OCI-LY7 (cell line): Measurements from ENCODE around the gene PCDHGA7. TPM values are rescaled to one million over a fixed set of nuclear protein-coding genes. Genes with fewer than 3 reads are reported as not detected.
"Not testable (repeated sequence)": the region's sequence is repeated elsewhere in the genome, so short reads cannot be mapped to it uniquely, and the experiment has no call there.

ENCODE experiments used
- BruUV-seq: library from RNA; stranded (reverse); fragments of 400-500 nt; replicated peaks from 2 replicates; lab custom pipeline; 2021; lab: Mats Ljungman, UMichigan
- CTCF ChIA-PET: fragments of 300-600 bp; sonication (Branson Sonifier 250); formaldehyde crosslinking; loops from one replicate; lab custom pipeline; 2022; ENCODE audit warnings: antibody characterized with exemption; ENCODE audit not compliant: unreplicated experiment; lab: Charles Lee
- POLR2A ChIA-PET: fragments of 300-600 bp; sonication (Branson Sonifier 250); formaldehyde crosslinking; loops from one replicate; lab custom pipeline; 2022; ENCODE audit warnings: antibody characterized with exemption; lab: Charles Lee
- DNase-seq: peaks from one replicate; pipeline ENCODE4 v3.0.0-alpha.2; 2015; ENCODE audit warnings: low spot score
- H2AFZ ChIP-seq: fragments of 200-600 bp; sonication (generic), shearing (Covaris generic); 2 replicates; pipeline ENCODE4 v1.6.1; 2014; ENCODE audit warnings: mild to moderate bottlenecking, antibody characterized with exemption, low read length, moderate library complexity
- H3K27ac ChIP-seq: fragments of 200-600 bp; sonication (generic); 2 replicates; pipeline ENCODE4 v1.5.1; 2014; ENCODE audit warnings: mixed run types, low read depth, mild to moderate bottlenecking, moderate library complexity, low read length, inconsistent platforms; ENCODE audit not compliant: poor library complexity, severe bottlenecking
- H3K36me3 ChIP-seq: fragments of 200-600 bp; sonication (generic); 2 replicates; pipeline ENCODE4 v1.6.1; 2014; ENCODE audit warnings: mild to moderate bottlenecking, antibody characterized with exemption, low read length, moderate library complexity, mixed read lengths; ENCODE audit not compliant: insufficient read depth
- H3K4me1 ChIP-seq: fragments of 200-600 bp; sonication (generic); 2 replicates; pipeline ENCODE4 v1.5.1; 2014; ENCODE audit warnings: mild to moderate bottlenecking, low read length; ENCODE audit not compliant: insufficient read depth, poor library complexity, severe bottlenecking
- H3K4me2 ChIP-seq: fragments of 200-600 bp; sonication (generic); 2 replicates; pipeline ENCODE4 v1.6.1; 2014; ENCODE audit warnings: mild to moderate bottlenecking, low read length
- H3K4me3 ChIP-seq: fragments of 200-600 bp; sonication (generic); 2 replicates; pipeline ENCODE4 v1.5.1; 2014; ENCODE audit warnings: mild to moderate bottlenecking, low read depth, low read length; ENCODE audit not compliant: poor library complexity, severe bottlenecking
- H3K79me2 ChIP-seq: fragments of 200-600 bp; sonication (generic); 2 replicates; pipeline ENCODE4 v1.6.1; 2016; ENCODE audit warnings: low read depth, mild to moderate bottlenecking, low read length, moderate library complexity, mixed read lengths; ENCODE audit not compliant: insufficient read depth
- H3K9me2 ChIP-seq: fragments of 200-600 bp; sonication (generic); 2 replicates; pipeline ENCODE4 v1.6.1; 2016; ENCODE audit warnings: mild to moderate bottlenecking, low read length, mixed read lengths; ENCODE audit not compliant: insufficient read depth
- H3K9me3 ChIP-seq: fragments of 200-600 bp; sonication (generic); 2 replicates; pipeline ENCODE4 v1.6.1; 2014; ENCODE audit warnings: mild to moderate bottlenecking, mixed run types, low read length, mixed read lengths
- H4K20me1 ChIP-seq: fragments of 200-600 bp; sonication (generic); 2 replicates; pipeline ENCODE4 v1.6.1; 2014; ENCODE audit warnings: mild to moderate bottlenecking, antibody characterized with exemption, low read length, moderate library complexity, mixed read lengths; ENCODE audit not compliant: insufficient read depth
- CTCF ChIP-seq: fragments of 200-600 bp; sonication (generic); conservative IDR thresholded peaks from 2 replicates; pipeline ENCODE4 v1.5.1; 2014; ENCODE audit warnings: mild to moderate bottlenecking, antibody characterized with exemption, low read length, moderate library complexity, mixed read lengths
- EZH2phosphoT487 ChIP-seq: fragments of 200-600 bp; sonication (generic); IDR thresholded peaks from 2 replicates; pipeline ENCODE4 v1.6.1; 2018; ENCODE audit warnings: low read depth, borderline replicate concordance, mild to moderate bottlenecking, mixed run types, antibody characterized with exemption, low read length, moderate library complexity, mixed read lengths
- intact Hi-C: fragments of 100-400 bp; cut with micrococcal nuclease; formaldehyde crosslinking; loops from one replicate; pipeline ENCODE4 v1.10.0; 2022; ENCODE audit not compliant: unreplicated experiment
- total RNA-seq, 2 experiments: library from RNA; depleted of rRNA in 1 of 2; stranded (reverse); fragments of >200 nt in 1 of 2; shearing (Covaris generic) in 1 of 2; gene quantifications; 2 replicates each; pipeline ENCODE4 v1.2.3, GENCODE V29; 2014 to 2022

The PCDHGA7 gene
- total RNA-seq, 2 experiments from 2014 or later: 5.6 to 6.4 TPM

GRCh38 chr5:141343953-141344463 lies 38.5 kb upstream of the PCDHGA7 start:
- POLR2A ChIA-PET: no interaction called here
- no TSS peak for BruUV-seq
- no peaks in the 10 kb centered on the region for H3K9me2 ChIP-seq
- no peaks in the 10 kb centered on the region for H3K4me1 ChIP-seq
- H3K36me3 ChIP-seq: no peaks in the 10 kb centered on the region
- no peak overlapping the region for H3K4me3 ChIP-seq
- H4K20me1 ChIP-seq: no peaks in the 10 kb centered on the region
- no peaks in the 10 kb centered on the region for H3K79me2 ChIP-seq
- DNase-seq: no peak
- TF ChIP-seq CTCF (no peak; the same call in 1 of the 2 replicates), EZH2phosphoT487 (no peak)
- intact Hi-C loops: no loop called here
- CTCF ChIA-PET: no interaction called here
- no peak overlapping the region for H2AFZ ChIP-seq
- no peaks in the 10 kb centered on the region for H3K9me3 ChIP-seq
- H3K27ac ChIP-seq: no peak overlapping the region
- no peak overlapping the region for H3K4me2 ChIP-seq

GRCh38 chr5:141345327-141345726 lies 37.2 kb upstream of the PCDHGA7 start:
- BruUV-seq: no TSS peak
- no peak overlapping the region for H3K27ac ChIP-seq
- H3K36me3 ChIP-seq: no peaks in the 10 kb centered on the region
- H3K79me2 ChIP-seq: no peaks in the 10 kb centered on the region
- DNase-seq: no peak
- intact Hi-C loops: no loop called here
- H3K9me3 ChIP-seq: no peaks in the 10 kb centered on the region
- H3K4me2 ChIP-seq: no peak overlapping the region
- POLR2A ChIA-PET: no interaction called here
- H4K20me1 ChIP-seq: no peaks in the 10 kb centered on the region
- no peak overlapping the region for H2AFZ ChIP-seq
- CTCF ChIA-PET: no interaction called here
- no peaks in the 10 kb centered on the region for H3K9me2 ChIP-seq
- TF ChIP-seq EZH2phosphoT487 (no peak), CTCF (peak; percentile 53)
- no peaks in the 10 kb centered on the region for H3K4me1 ChIP-seq
- H3K4me3 ChIP-seq: no peak overlapping the region

- H3K4me1 ChIP-seq, intact Hi-C loops, H2AFZ ChIP-seq, CTCF ChIA-PET, H3K9me2 ChIP-seq, H3K27ac ChIP-seq, H4K20me1 ChIP-seq, H3K9me3 ChIP-seq, DNase-seq, H3K79me2 ChIP-seq, H3K36me3 ChIP-seq, H3K4me2 ChIP-seq, H3K4me3 ChIP-seq, BruUV-seq: not testable (repeated sequence)
- POLR2A ChIA-PET: interaction anchor here (2.0 kb wide), 1 partner anchor 26 kb away, joined by 8 read pairs; no protein-coding TSS in a partner anchor
Observed at GRCh38 chr5:141346017-141346416, 36.5 kb upstream of the PCDHGA7 start.
